ENCODE measurements around the gene FAM20C. TPM values are rescaled to one million over a fixed set of nuclear protein-coding genes. Genes with fewer than 3 reads are reported as not detected.
A peak's percentile ranks its signal among the peaks of the same experiment; 100 is the strongest.

FAM20C gene
- total RNA-seq, 2 experiments from 2014 or later, result 1.3 to 1.7 TPM

DNA sequence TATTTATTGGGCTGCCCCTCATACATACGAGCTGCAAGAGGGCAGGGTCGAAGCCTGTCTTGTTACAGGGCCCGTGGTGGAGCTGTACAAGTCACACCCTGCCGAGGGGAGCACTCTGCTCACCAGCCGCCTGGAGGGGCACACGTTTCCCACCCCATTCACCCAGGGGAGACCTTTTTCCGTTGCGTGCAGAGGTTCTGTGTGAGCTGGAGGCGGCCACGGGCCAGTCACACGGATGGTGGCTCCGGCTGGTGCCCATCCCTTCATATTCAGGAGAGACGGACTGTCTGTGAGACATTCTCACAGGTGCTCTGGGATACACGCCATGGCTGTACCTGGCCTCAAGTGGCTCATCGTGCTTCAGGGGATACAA, 47.9 kb upstream of the FAM20C start:
- no peak for TF ChIP-seq CTCF (IDR thresholded peaks at IDR 0.05)

GRCh38 chr7:145863-146262, 46.5 kb upstream of the FAM20C start:
- ChIA-PET CTCF (no interaction called here), POLR2A (no interaction called here)
- peaks cover 17% of the 10 kb centered on the region for H3K4me1 ChIP-seq (ENCODE audit: insufficient read depth, low read length)
- H3K4me3 Mint-ChIP-seq, result no peak overlapping the region
- H3K4me1 Mint-ChIP-seq (ENCODE audit: low read depth), result peaks cover 20% of the 10 kb centered on the region
- intact Hi-C loops (cut with DNase I, micrococcal nuclease), result loop anchor here in 1 of 2 experiments (5.0 kb wide), 1 partner anchor 731 kb away; the partner anchor contains the start of gene GET4
- TF ChIP-seq CTCF (IDR thresholded peaks at IDR 0.05), result no peak
- no peaks in the 10 kb centered on the region for H3K27me3 ChIP-seq (ENCODE audit: control insufficient read depth in 1 of 2, insufficient read depth in 2 of 2, low read length in 2 of 2)
- ATAC-seq (ENCODE audit: poor library complexity) (no peak), DNase-seq (no peak)
- peaks cover 2% of the 10 kb centered on the region for H3K9me3 Mint-ChIP-seq
- no peaks in the 10 kb centered on the region for H3K36me3 ChIP-seq (ENCODE audit: insufficient read depth, low read length)
- no peaks in the 10 kb centered on the region for H3K27me3 Mint-ChIP-seq
- H3K4me3 ChIP-seq (ENCODE audit: low read length), result no peak overlapping the region
- peaks cover 0 to 6% of the 10 kb centered on the region in 2 experiments for H3K9me3 ChIP-seq (ENCODE audit: control insufficient read depth in 1 of 2, insufficient read depth in 1 of 2, low read length in 2 of 2)
- no peak overlapping the region for H3K27ac Mint-ChIP-seq
- peaks cover 8% of the 10 kb centered on the region for H3K36me3 Mint-ChIP-seq (ENCODE audit: low read depth)
- H3K27ac ChIP-seq (ENCODE audit: low read depth in 1 of 2, low read length in 2 of 2), result no peak overlapping the region

More for the DNA sequence above, 47.9 kb upstream of the FAM20C start:
- ChIA-PET CTCF (no interaction called here), POLR2A (no interaction called here)
- no peak overlapping the region for H3K4me3 ChIP-seq (ENCODE audit: low read length)
- intact Hi-C loops (cut with DNase I, micrococcal nuclease), result no loop called here
- no peak overlapping the region for H3K27ac Mint-ChIP-seq
- H3K9me3 ChIP-seq (ENCODE audit: control insufficient read depth in 1 of 2, insufficient read depth in 1 of 2, low read length in 2 of 2), result no peaks in the 10 kb centered on the region
- no peak overlapping the region for H3K27ac ChIP-seq (ENCODE audit: low read depth in 1 of 2, low read length in 2 of 2)
- DNase-seq (no peak), ATAC-seq (ENCODE audit: poor library complexity) (no peak)
- H3K4me3 Mint-ChIP-seq, result no peak overlapping the region
- peaks cover 7% of the 10 kb centered on the region for H3K36me3 Mint-ChIP-seq (ENCODE audit: low read depth)
- H3K27me3 ChIP-seq (ENCODE audit: control insufficient read depth in 1 of 2, insufficient read depth in 2 of 2, low read length in 2 of 2), result no peaks in the 10 kb centered on the region
- H3K9me3 Mint-ChIP-seq, result peaks cover 2% of the 10 kb centered on the region
- no peaks in the 10 kb centered on the region for H3K36me3 ChIP-seq (ENCODE audit: insufficient read depth, low read length)
- H3K27me3 Mint-ChIP-seq, result no peaks in the 10 kb centered on the region
- peaks cover 3% of the 10 kb centered on the region for H3K4me1 ChIP-seq (ENCODE audit: insufficient read depth, low read length)
- peaks cover 7% of the 10 kb centered on the region for H3K4me1 Mint-ChIP-seq (ENCODE audit: low read depth)

DNA sequence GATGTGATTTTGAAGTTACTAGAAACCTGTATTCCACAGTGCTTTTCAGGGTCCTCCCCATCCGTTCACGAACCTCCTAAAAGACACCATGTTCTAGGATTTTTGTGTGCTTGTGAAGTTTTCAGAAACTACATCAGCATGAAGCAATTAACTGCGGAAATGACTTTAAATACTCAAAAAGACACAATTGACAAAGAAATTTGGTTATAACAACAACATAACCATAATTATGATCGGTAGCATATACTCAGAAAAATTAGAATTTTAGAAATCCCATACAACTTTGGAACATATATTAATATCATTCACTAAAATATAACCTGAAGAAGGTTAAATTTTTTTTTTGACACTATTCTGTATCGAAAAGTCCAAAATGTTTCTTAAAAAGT, 43.8 kb upstream of the FAM20C start:
- peaks cover 0 to 6% of the 10 kb centered on the region in 2 experiments for H3K9me3 ChIP-seq (ENCODE audit: control insufficient read depth in 1 of 2, insufficient read depth in 1 of 2, low read length in 2 of 2)
- peak overlapping the region; percentile 83 to 91 for H3K27ac ChIP-seq (ENCODE audit: low read depth in 1 of 2, low read length in 2 of 2)
- ATAC-seq (ENCODE audit: poor library complexity), result no peak
- peaks cover 17% of the 10 kb centered on the region for H3K4me1 ChIP-seq (ENCODE audit: insufficient read depth, low read length)
- ChIA-PET CTCF (no interaction called here), POLR2A (interaction anchor here (1.0 kb wide), 2 partner anchors 728 to 774 kb away, joined by 3 to 5 read pairs; no protein-coding TSS in a partner anchor)
- Mint-ChIP-seq H3K36me3 (ENCODE audit: low read depth) (peaks cover 8% of the 10 kb centered on the region), H3K4me1 (ENCODE audit: low read depth) (peaks cover 20% of the 10 kb centered on the region), H3K27me3 (no peaks in the 10 kb centered on the region), H3K4me3 (peak overlapping the region; percentile 91), H3K27ac (peak overlapping the region; percentile 98), H3K9me3 (peaks cover 2% of the 10 kb centered on the region)
- peak overlapping the region; percentile 60 for H3K4me3 ChIP-seq (ENCODE audit: low read length)
- intact Hi-C loops (cut with DNase I, micrococcal nuclease), result loop anchor here in 1 of 2 experiments (5.0 kb wide), 1 partner anchor 729 kb away; the partner anchor contains the start of gene GET4
- DNase-seq, result no peak
- no peaks in the 10 kb centered on the region for H3K27me3 ChIP-seq (ENCODE audit: control insufficient read depth in 1 of 2, insufficient read depth in 2 of 2, low read length in 2 of 2)
- TF ChIP-seq CTCF (IDR thresholded peaks at IDR 0.05), result no peak
- no peaks in the 10 kb centered on the region for H3K36me3 ChIP-seq (ENCODE audit: insufficient read depth, low read length)

All from CD4-positive, alpha-beta T cell (primary cell).